K562 (cell line): ENCODE measurements around the gene NOMO2. TPM values are rescaled to one million over a fixed set of nuclear protein-coding genes. Genes with fewer than 3 reads are reported as not detected.
A peak's percentile ranks its signal among the peaks of the same experiment; 100 is the strongest.
"Not testable (repeated sequence)": the region's sequence is repeated elsewhere in the genome, so short reads cannot be mapped to it uniquely, and the experiment has no call there.

Experiments used
- ATAC-seq: fragments of 200-7000 bp; cut with Tn5 transposase; 3 replicates; pipeline ENCODE4 v1.9.1; 2020; ENCODE audit warnings: moderate library complexity
- BruUV-seq: library from RNA; stranded (reverse); fragments of 400-500 nt; replicated peaks from 2 replicates; lab custom pipeline; 2021; lab: Mats Ljungman, UMichigan
- CTCF ChIA-PET: fragments of 300-600 bp; formaldehyde crosslinking; extraction: SDS; loops from one replicate; lab custom pipeline; 2021; ENCODE audit warnings: low intra/inter-chr PET ratio; lab: Yijun Ruan, JAX
- POLR2A ChIA-PET: fragments of 300-600, 350-650 bp; sonication (Branson Sonifier 250); formaldehyde crosslinking; extraction: SDS; loops from one replicate; lab custom pipeline; 2021; ENCODE audit warnings: antibody characterized with exemption, inconsistent platforms; lab: Yijun Ruan, JAX
- DNase-seq, 4 experiments: peaks; one replicate each; pipeline versions ENCODE4 v3.0.0 to v3.0.0-alpha.2; 2011 to 2018; ENCODE audit warnings: low spot score in 3 of 4, mixed read lengths in 3 of 4; ENCODE audit errors: extremely low read depth in 1 of 4
- FAIRE-seq: peaks from 2 replicates; lab custom pipeline; 2011; peaks lifted over from hg19 to GRCh38; lab: Jason Lieb, UNC
- H2AFZ ChIP-seq: 2 replicates; pipeline ENCODE4 v1.6.0; 2011; ENCODE audit warnings: low read depth, low read length, control low read depth, inconsistent platforms
- H3K27ac ChIP-seq: fragments of 200-600 bp; 3 replicates; pipeline ENCODE4 v1.8.0; 2011; ENCODE audit warnings: low read depth, mild to moderate bottlenecking, control low read depth, inconsistent platforms, low read length, moderate library complexity, mixed read lengths; ENCODE audit errors: extremely low read depth
- H3K27me3 ChIP-seq, 2 experiments: fragments of 300-600 bp in 1 of 2; 2 replicates in 1 of 2; 3 replicates in 1 of 2; pipeline versions ENCODE4 v1.6.0 to v1.8.0; 2011; ENCODE audit warnings: inconsistent platforms in 2 of 2, low read length in 2 of 2, mild to moderate bottlenecking in 1 of 2, mixed read lengths in 1 of 2, moderate library complexity in 1 of 2; ENCODE audit not compliant: control insufficient read depth in 2 of 2, insufficient read depth in 2 of 2
- H3K36me3 ChIP-seq: fragments of 300-600 bp; 3 replicates; pipeline ENCODE4 v1.8.0; 2011; ENCODE audit warnings: mild to moderate bottlenecking, low read length, inconsistent platforms; ENCODE audit not compliant: control insufficient read depth, insufficient read depth
- H3K4me1 ChIP-seq, 2 experiments: fragments of 200-600 bp in 1 of 2; replicated peaks in 1 of 2; 2 replicates in 1 of 2; 3 replicates in 1 of 2; pipeline versions ENCODE4 v1.5.1 to v1.8.0; 2011; ENCODE audit warnings: inconsistent platforms in 2 of 2, low read length in 2 of 2, mild to moderate bottlenecking in 1 of 2, mixed read lengths in 1 of 2, moderate library complexity in 1 of 2; ENCODE audit not compliant: control insufficient read depth in 2 of 2, insufficient read depth in 2 of 2
- H3K4me2 ChIP-seq: 2 replicates; pipeline ENCODE4 v1.6.1; 2011; ENCODE audit warnings: low read length, control low read depth, inconsistent platforms, mixed read lengths; ENCODE audit not compliant: insufficient read depth
- H3K4me3 ChIP-seq: fragments of 200-600 bp; sonication (generic), shearing (Covaris generic); 2 replicates; pipeline ENCODE4 v1.5.1; 2016; ENCODE audit warnings: control low read depth, inconsistent platforms
- H3K79me2 ChIP-seq: fragments of 200-600 bp; 3 replicates; pipeline ENCODE4 v1.8.0; 2011; ENCODE audit warnings: low read length, inconsistent platforms; ENCODE audit not compliant: control insufficient read depth, insufficient read depth
- H3K9ac ChIP-seq, 2 experiments: 2 replicates each; pipeline versions ENCODE4 v1.6.0 to v1.6.1; 2011; ENCODE audit warnings: low read depth in 2 of 2, low read length in 2 of 2, control low read depth in 1 of 2, inconsistent platforms in 1 of 2, mild to moderate bottlenecking in 1 of 2, mixed read lengths in 1 of 2; ENCODE audit not compliant: insufficient read depth in 1 of 2
- H3K9me1 ChIP-seq: one replicate; pipeline ENCODE4 v1.6.0; 2011; ENCODE audit warnings: inconsistent platforms, mild to moderate bottlenecking, low read length, moderate library complexity; ENCODE audit not compliant: control insufficient read depth, insufficient read depth
- H3K9me3 ChIP-seq: replicated peaks from 2 replicates; pipeline ENCODE4 v1.5.1; 2011; ENCODE audit warnings: low read depth, low read length, inconsistent platforms; ENCODE audit not compliant: control insufficient read depth, insufficient read depth
- H4K20me1 ChIP-seq: replicated peaks from 2 replicates; pipeline ENCODE4 v1.6.1; 2011; ENCODE audit warnings: low read length, inconsistent platforms, mixed read lengths; ENCODE audit not compliant: control insufficient read depth, insufficient read depth
- WGBS: fragments of 100-300 bp; shearing (Covaris generic); methylation state at CpG from one replicate; pipeline ENCODE4 v1.1.6; 2016; ENCODE audit warnings: low coverage, mixed read lengths; ENCODE audit not compliant: insufficient coverage; ENCODE audit errors: missing lambda C conversion rate; 5-methylcytosine and 5-hydroxymethylcytosine counted together
- in situ Hi-C: fragments of 300-500 bp; cut with MboI; formaldehyde crosslinking; loops from 4 replicates; pipeline ENCODE4 v1.15.0; 2018; ENCODE audit warnings: inconsistent platforms, mixed read lengths
- intact Hi-C: fragments of 100-400 bp; cut with micrococcal nuclease; formaldehyde crosslinking; loops from 2 replicates; pipeline ENCODE4 v1.14.2; 2022
- polyA plus RNA-seq, 8 experiments: library from polyadenylated mRNA; depleted of rRNA in 4 of 8; stranded (reverse) in 5 of 8; unstranded in 3 of 8; fragments of >200 nt; fragmentation: Nextera tagmentation in 2 of 8; fragmentation: Illumina TruSeq in 1 of 8; extraction: Ambion mirVana in 2 of 8; extraction: Trizol in 1 of 8; gene quantifications; 2 replicates each; pipeline versions ENCODE4 v1.2.1 to v1.2.3, GENCODE V29; 2011 to 2014; ENCODE audit warnings: inconsistent platforms in 1 of 8, missing spikeins in 1 of 8
- total RNA-seq, 7 experiments: library from RNA; depleted of rRNA in 6 of 7; stranded (reverse); fragments of >200 nt in 6 of 7; fragmentation: Illumina TruSeq in 2 of 7; extraction: Trizol in 2 of 7; gene quantifications; 2 replicates each; pipeline versions ENCODE4 v1.2.1 to v1.2.3, GENCODE V29; 2011 to 2021; ENCODE audit warnings: low replicate concordance in 1 of 7

Gene NOMO2
- total and polyA plus RNA-seq, 9 of the 15 experiments (the other 6 are each of a cell fraction or from before 2014, with no cell fraction given) = 25.2 to 82.2 (median 44.0) TPM

- ATAC-seq, BruUV-seq, H3K79me2 ChIP-seq, CTCF ChIA-PET, H3K36me3 ChIP-seq, H4K20me1 ChIP-seq, in situ Hi-C loops, H3K27me3 ChIP-seq, FAIRE-seq, H2AFZ ChIP-seq, H3K9me3 ChIP-seq, H3K4me1 ChIP-seq, H3K4me3 ChIP-seq, H3K4me2 ChIP-seq, H3K9ac ChIP-seq, DNase-seq, H3K9me1 ChIP-seq, intact Hi-C loops, POLR2A ChIA-PET, H3K27ac ChIP-seq: not testable (repeated sequence)
- no CpG with 5 or more reads among the region's 33 CpGs for WGBS
Measured at GRCh38 chr16:18385285-18385684, 176.6 kb downstream of the NOMO2 start.

- not testable (repeated sequence) for BruUV-seq
Measured at GRCh38 chr16:18384869-18385268, 177.0 kb downstream of the NOMO2 start.

DNA sequence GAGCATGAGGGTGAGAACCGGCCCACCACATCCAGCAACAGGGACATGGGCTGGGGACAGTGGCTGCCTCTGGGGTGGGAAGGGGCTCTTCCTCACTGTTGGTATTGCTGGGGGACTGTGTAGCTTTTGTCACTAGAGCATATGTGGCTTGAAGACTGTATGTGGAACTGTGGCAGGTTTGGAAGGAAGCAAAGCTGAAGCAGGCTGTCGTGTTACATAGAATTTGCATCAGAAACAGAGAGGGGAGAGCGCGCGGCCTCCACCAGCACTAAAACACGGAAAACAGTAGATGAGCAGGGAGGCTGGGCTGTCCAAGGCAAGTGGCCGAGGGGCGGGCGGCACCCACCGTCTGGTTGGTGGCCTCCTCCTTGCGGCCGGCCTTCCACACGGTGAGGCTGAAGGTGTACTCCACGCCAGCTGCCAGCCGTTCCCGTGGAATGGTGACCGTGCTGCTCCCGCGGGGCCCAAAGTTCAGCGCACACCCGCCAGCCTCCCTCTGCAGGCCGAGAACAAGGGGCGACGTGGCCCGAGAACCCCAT lies 177.7 kb downstream of the NOMO2 start:
- DNase-seq, FAIRE-seq, intact Hi-C loops, H4K20me1 ChIP-seq, CTCF ChIA-PET, H3K4me3 ChIP-seq, H3K27ac ChIP-seq, H3K27me3 ChIP-seq, H3K36me3 ChIP-seq, H3K79me2 ChIP-seq, POLR2A ChIA-PET, H3K9ac ChIP-seq, H3K9me1 ChIP-seq, BruUV-seq, H3K4me2 ChIP-seq, in situ Hi-C loops, H2AFZ ChIP-seq, H3K9me3 ChIP-seq, H3K4me1 ChIP-seq: not testable (repeated sequence)
- 83% methylated on average over 4 of the region's 25 CpGs for WGBS
- ATAC-seq = peak; percentile 50

More at GRCh38 chr16:18384869-18385268, 177.0 kb downstream of the NOMO2 start:
- H3K9me1 ChIP-seq, H4K20me1 ChIP-seq, H3K4me1 ChIP-seq, H3K27me3 ChIP-seq, H3K4me3 ChIP-seq, H3K79me2 ChIP-seq, H3K36me3 ChIP-seq, intact Hi-C loops, ATAC-seq, H3K27ac ChIP-seq, H3K9ac ChIP-seq, POLR2A ChIA-PET, in situ Hi-C loops, CTCF ChIA-PET, H3K4me2 ChIP-seq, DNase-seq, H2AFZ ChIP-seq, H3K9me3 ChIP-seq, FAIRE-seq: not testable (repeated sequence)
- no CpG with 5 or more reads among the region's 31 CpGs for WGBS

- ATAC-seq, H4K20me1 ChIP-seq, POLR2A ChIA-PET, intact Hi-C loops, H3K27me3 ChIP-seq, H3K4me2 ChIP-seq, H3K9me1 ChIP-seq, H3K4me1 ChIP-seq, in situ Hi-C loops, H2AFZ ChIP-seq, H3K9me3 ChIP-seq, H3K36me3 ChIP-seq, BruUV-seq, H3K79me2 ChIP-seq, FAIRE-seq, H3K27ac ChIP-seq, H3K9ac ChIP-seq, DNase-seq, H3K4me3 ChIP-seq, CTCF ChIA-PET: not testable (repeated sequence)
- no CpG with 5 or more reads among the region's 28 CpGs for WGBS
Measured at GRCh38 chr16:18382696-18383095, 179.2 kb downstream of the NOMO2 start.
